ENCODE data around the gene TUBAL3.

DNA sequence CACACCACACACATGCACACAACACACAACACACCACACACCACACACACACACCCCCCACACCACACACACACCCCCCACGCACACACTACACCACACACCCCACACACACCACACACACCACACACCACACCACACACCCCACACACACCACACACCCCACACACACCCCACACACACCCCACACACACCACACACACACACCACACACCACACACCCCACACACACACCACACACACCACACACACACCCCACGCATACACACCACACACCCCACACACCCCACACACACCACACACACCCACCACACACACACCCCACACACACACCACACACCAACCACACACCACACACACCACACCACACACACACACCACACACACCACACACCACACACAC lies 23.4 kb downstream of the TUBAL3 start:
- TF ChIP-seq, protein P1, sequence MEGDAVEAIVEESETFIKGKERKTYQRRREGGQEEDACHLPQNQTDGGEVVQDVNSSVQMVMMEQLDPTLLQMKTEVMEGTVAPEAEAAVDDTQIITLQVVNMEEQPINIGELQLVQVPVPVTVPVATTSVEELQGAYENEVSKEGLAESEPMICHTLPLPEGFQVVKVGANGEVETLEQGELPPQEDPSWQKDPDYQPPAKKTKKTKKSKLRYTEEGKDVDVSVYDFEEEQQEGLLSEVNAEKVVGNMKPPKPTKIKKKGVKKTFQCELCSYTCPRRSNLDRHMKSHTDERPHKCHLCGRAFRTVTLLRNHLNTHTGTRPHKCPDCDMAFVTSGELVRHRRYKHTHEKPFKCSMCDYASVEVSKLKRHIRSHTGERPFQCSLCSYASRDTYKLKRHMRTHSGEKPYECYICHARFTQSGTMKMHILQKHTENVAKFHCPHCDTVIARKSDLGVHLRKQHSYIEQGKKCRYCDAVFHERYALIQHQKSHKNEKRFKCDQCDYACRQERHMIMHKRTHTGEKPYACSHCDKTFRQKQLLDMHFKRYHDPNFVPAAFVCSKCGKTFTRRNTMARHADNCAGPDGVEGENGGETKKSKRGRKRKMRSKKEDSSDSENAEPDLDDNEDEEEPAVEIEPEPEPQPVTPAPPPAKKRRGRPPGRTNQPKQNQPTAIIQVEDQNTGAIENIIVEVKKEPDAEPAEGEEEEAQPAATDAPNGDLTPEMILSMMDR (IDR thresholded peaks at IDR 0.05), result no peak
- no peak for TF ChIP-seq KAT7 (CRISPR knock-in tag; IDR thresholded peaks at IDR 0.05; ENCODE audit: borderline replicate concordance)

All from WTC11 (cell line).